GM12892 (cell line): Measurements from ENCODE around the gene SPTLC2.

Experiments
- POLR2A ChIP-seq: IDR thresholded peaks from 2 replicates; pipeline ENCODE4 v1.6.1; 2011; ENCODE audit warnings: low read depth, low read length, control low read depth
- POLR2AphosphoS5 ChIP-seq: IDR thresholded peaks from 2 replicates; pipeline ENCODE4 v1.6.1; 2011; ENCODE audit warnings: low read depth, low read length, control low read depth

GRCh38 chr14:77543240-77543551 lies 73.2 kb downstream of the SPTLC2 start:
- TF ChIP-seq POLR2AphosphoS5 (no peak), POLR2A (no peak)
